Left hindlimb (tissue), 1 donor: ENCODE measurements around the gene FOXD1.
"Not testable (repeated sequence)": the region's sequence is repeated elsewhere in the genome, so short reads cannot be mapped to it uniquely, and the experiment has no call there.

Experiments
- DNase-seq: peaks from one replicate; pipeline ENCODE4 v3.0.0-alpha.2; 2018

The FOXD1 gene

GRCh38 chr5:73415171-73415570 is 33.4 kb downstream of the FOXD1 start:
- DNase-seq: no peak

GRCh38 chr5:73412597-73412988 is 36.0 kb downstream of the FOXD1 start:
- DNase-seq: no peak

DNA sequence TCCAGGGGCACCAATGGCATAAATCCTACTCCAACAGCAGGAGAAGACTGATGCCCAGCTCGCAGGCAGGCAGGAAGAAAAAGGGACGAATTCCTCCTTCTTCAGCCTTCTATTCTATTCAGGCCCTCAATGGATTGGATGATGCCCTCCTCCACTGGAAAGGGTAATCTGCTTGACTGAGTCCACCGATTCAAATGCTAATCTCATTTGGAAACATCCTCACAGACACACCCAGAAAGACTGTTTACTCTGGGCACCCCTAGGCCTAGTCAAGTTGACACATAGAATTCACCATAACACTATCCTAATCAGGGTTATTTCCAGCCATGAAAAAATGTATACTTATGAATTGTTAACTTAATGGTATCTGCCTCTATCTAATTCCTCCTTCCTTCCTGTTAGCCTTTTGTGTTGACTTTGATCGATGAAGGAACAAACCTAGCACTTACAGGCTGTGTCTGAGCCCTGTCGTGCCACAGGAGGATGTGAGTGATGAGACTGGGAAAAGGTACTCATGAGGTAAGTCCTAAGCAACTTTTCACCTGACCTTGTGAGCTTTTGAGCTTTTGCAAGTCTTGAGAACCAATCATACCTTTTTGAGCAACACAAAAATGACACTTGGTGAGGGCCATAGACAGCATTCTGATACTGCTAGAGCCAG is 36.5 kb downstream of the FOXD1 start:
- no peak for DNase-seq

DNA sequence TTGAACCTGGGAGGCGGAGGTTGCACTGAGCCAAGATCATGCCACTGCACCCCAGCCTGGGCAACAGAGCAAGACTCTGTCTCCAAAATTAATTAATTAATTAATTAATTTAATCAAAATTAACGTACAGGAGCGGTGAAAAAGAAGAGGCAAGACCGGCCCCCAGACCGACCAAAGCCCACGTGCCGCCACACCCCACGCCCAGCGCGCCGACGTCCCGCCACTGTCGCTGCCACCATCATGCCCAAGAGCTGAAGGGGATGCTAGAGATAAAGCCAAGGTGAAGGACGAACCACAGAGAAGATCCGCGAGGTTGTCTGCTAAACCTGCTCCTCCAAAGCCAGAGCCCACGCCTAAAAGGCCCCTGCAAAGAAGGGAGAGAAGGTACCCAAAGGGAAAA is 38.6 kb downstream of the FOXD1 start:
- not testable (repeated sequence) for DNase-seq

- DNase-seq: no peak
Measured at GRCh38 chr5:73405691-73406090, 42.9 kb downstream of the FOXD1 start.

DNA sequence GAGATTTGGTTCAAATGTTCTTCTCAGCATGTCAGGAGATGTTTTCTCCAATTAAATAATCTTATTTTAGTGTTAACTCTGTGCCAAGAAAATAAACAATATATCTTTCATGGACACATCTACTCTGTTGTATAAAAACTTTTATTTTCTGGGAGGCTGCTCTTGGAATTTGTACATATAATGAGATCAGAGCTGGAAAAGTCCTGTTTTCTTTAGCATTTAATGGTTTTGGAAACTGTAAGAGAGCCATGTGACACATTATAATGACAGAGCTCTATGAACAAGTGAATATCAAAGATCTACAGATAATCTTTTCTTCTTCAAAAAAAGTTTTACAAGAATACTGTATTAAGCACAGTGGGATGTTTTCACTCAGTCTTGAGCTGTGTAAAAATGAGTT is 48.8 kb downstream of the FOXD1 start:
- no peak for DNase-seq
